Spinal cord (tissue), 10 donors: ENCODE data around the gene CDCA8. TPM values are rescaled to one million over a fixed set of nuclear protein-coding genes. Genes with fewer than 3 reads are reported as not detected.
"Not testable (repeated sequence)": the region's sequence is repeated elsewhere in the genome, so short reads cannot be mapped to it uniquely, and the experiment has no call there.

Source experiments
- DNase-seq, 6 donors: peaks; one replicate each; pipeline versions ENCODE4 v3.0.0 to v3.0.0-alpha.2; 2013 to 2015; ENCODE audit warnings: low spot score in 6 of 6, low read depth in 4 of 6
- H3K27ac ChIP-seq: one replicate; pipeline ENCODE4 v1.5.1; 2013; ENCODE audit warnings: low read depth, low read length, control low read depth
- H3K27me3 ChIP-seq: one replicate; pipeline ENCODE4 v1.6.1; 2013; ENCODE audit warnings: low read length; ENCODE audit not compliant: control insufficient read depth, insufficient read depth
- H3K36me3 ChIP-seq: one replicate; pipeline ENCODE4 v1.6.1; 2013; ENCODE audit warnings: low read length; ENCODE audit not compliant: control insufficient read depth, insufficient read depth
- H3K4me1 ChIP-seq: one replicate; pipeline ENCODE4 v1.6.1; 2013; ENCODE audit warnings: low read length; ENCODE audit not compliant: control insufficient read depth, insufficient read depth
- H3K4me3 ChIP-seq: one replicate; pipeline ENCODE4 v1.5.1; 2013; ENCODE audit warnings: low read depth, low read length, control low read depth
- H3K9me3 ChIP-seq: one replicate; pipeline ENCODE4 v1.6.1; 2013; ENCODE audit warnings: low read length; ENCODE audit not compliant: control insufficient read depth, insufficient read depth
- WGBS: methylation state at CpG from one replicate; pipeline ENCODE4 v1.1.5; 2013; ENCODE audit warnings: missing lambda C conversion rate; ENCODE audit not compliant: insufficient coverage; 5-methylcytosine and 5-hydroxymethylcytosine counted together
- polyA plus RNA-seq, 2 donors: library from polyadenylated mRNA; unstranded; fragments of 120-200 nt; gene quantifications; one replicate each; pipeline ENCODE4 v1.2.1, GENCODE V29; 2013; ENCODE audit not compliant: insufficient read length in 2 of 2
- total RNA-seq, 2 donors: library from RNA; depleted of rRNA in 1 of 2; stranded (reverse); fragments of 120-200 nt in 1 of 2; fragments of >200 nt in 1 of 2; gene quantifications; one replicate each; pipeline versions ENCODE4 v1.2.3 to v1.2.4, GENCODE V29; 2013 to 2014
- donor health status: healthy.

The CDCA8 gene
- total and polyA plus RNA-seq, 4 donors, result 2.2 to 8.1 (median 5.2) TPM

- H3K4me3 ChIP-seq, H3K9me3 ChIP-seq, H3K4me1 ChIP-seq, H3K27me3 ChIP-seq, DNase-seq, H3K27ac ChIP-seq: not testable (repeated sequence)
- WGBS, result 100% methylated on average over 5 of the region's 9 CpGs
- peaks cover 48% of the 10 kb centered on the region for H3K36me3 ChIP-seq
Measured at GRCh38 chr1:37684182-37684581, 8.1 kb upstream of the CDCA8 start.

DNA sequence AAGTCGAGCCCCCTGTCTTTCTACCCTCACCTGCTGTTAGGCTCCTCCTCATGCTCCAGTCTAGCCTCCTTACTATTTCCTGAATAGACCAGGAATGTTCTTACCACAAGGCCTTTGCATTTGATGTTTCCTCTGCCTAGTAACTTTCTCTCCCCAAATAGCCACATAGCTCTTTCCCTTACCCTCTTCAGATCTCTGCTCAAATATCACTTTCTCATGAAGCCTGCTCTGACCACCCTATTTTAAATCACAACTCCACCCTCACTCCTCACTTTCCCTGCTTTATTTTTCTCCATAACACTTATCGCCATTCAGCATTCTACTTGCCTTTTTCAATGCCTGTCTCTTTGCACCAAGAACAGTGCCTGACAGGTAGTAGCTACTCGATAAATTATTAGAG, 6.6 kb upstream of the CDCA8 start:
- DNase-seq, result no peak
- H3K4me3 ChIP-seq, result no peak overlapping the region
- 97% methylated on average over 2 of the region's 3 CpGs for WGBS
- H3K4me1 ChIP-seq, result peaks cover 11% of the 10 kb centered on the region
- no peaks in the 10 kb centered on the region for H3K27me3 ChIP-seq
- H3K9me3 ChIP-seq, result no peaks in the 10 kb centered on the region
- no peak overlapping the region for H3K27ac ChIP-seq
- H3K36me3 ChIP-seq, result peaks cover 48% of the 10 kb centered on the region

- not testable (repeated sequence) for H3K27me3 ChIP-seq, DNase-seq, H3K4me3 ChIP-seq, H3K27ac ChIP-seq, H3K9me3 ChIP-seq
- 95% methylated on average over 2 of the region's 2 CpGs for WGBS
- Histone ChIP-seq H3K4me1 (peaks cover 27% of the 10 kb centered on the region), H3K36me3 (peaks cover 46% of the 10 kb centered on the region)
Measured at GRCh38 chr1:37687764-37688163, 4.6 kb upstream of the CDCA8 start.

GRCh38 chr1:37688926-37689325, 3.4 kb upstream of the CDCA8 start:
- H3K4me1 ChIP-seq, result peaks cover 29% of the 10 kb centered on the region
- 80% methylated on average over 1 of the region's 4 CpGs for WGBS
- no peak for DNase-seq
- H3K9me3 ChIP-seq, result no peaks in the 10 kb centered on the region
- H3K36me3 ChIP-seq, result peaks cover 36% of the 10 kb centered on the region
- no peak overlapping the region for H3K4me3 ChIP-seq
- H3K27ac ChIP-seq, result no peak overlapping the region
- no peaks in the 10 kb centered on the region for H3K27me3 ChIP-seq

- Histone ChIP-seq H3K9me3 (no peaks in the 10 kb centered on the region), H3K27me3 (no peaks in the 10 kb centered on the region), H3K27ac (peak overlapping the region; percentile 61), H3K4me3 (peak overlapping the region; percentile 93), H3K36me3 (peaks cover 16% of the 10 kb centered on the region), H3K4me1 (peaks cover 29% of the 10 kb centered on the region)
- peak in 2 of 6 donors; percentile 25 to 27 for DNase-seq
- 4% methylated on average over 45 of the region's 45 CpGs for WGBS
Measured at GRCh38 chr1:37691497-37692077, 729 bp upstream of the CDCA8 start.

DNA sequence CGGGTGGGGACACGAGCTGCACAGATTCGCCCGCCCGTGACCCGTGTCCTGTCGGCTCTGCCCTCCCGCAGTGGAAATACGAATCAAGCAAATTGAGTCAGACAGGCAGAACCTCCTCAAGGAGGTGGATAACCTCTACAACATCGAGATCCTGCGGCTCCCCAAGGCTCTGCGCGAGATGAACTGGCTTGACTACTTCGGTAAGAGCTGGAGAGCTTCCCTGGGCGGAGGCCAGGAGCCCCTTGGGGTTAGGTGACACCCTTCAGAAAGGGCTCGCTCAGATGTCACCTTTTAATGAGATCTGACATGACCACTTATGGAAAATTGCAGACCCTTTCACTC, 489 bp downstream of the CDCA8 start:
- Histone ChIP-seq H3K36me3 (peaks cover 5% of the 10 kb centered on the region), H3K4me3 (peak overlapping the region; percentile 93), H3K4me1 (peaks cover 29% of the 10 kb centered on the region), H3K27me3 (no peaks in the 10 kb centered on the region), H3K27ac (no peak overlapping the region), H3K9me3 (no peaks in the 10 kb centered on the region)
- 2% methylated on average over 15 of the region's 16 CpGs for whole genome bisulfite sequencing
- no peak for DNase-seq

DNA sequence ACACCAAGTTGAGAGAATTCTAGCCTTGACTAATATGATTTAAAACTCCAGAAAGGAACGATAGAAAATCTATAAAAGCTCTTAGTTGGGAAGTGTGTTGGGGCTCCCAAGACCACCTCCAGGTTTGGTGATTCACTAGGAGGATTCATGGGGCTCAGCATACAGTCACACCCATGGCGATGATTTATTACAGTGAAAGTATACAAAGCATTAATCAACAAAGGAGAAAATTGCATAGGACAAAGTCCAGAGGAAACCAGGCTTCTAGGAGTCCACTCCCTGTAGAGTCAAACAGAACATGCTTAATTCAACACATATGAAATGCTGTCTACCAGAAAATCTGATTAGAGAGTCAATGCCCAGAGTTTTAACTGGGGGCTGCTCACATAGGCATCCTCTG, 4.8 kb downstream of the CDCA8 start:
- Histone ChIP-seq H3K9me3 (no peaks in the 10 kb centered on the region), H3K4me1 (peaks cover 5% of the 10 kb centered on the region), H3K4me3 (no peak overlapping the region), H3K27ac (no peak overlapping the region), H3K36me3 (peaks cover 3% of the 10 kb centered on the region), H3K27me3 (no peaks in the 10 kb centered on the region)
- WGBS, result no CpG with 5 or more reads among the region's 2 CpGs
- DNase-seq, result no peak

DNA sequence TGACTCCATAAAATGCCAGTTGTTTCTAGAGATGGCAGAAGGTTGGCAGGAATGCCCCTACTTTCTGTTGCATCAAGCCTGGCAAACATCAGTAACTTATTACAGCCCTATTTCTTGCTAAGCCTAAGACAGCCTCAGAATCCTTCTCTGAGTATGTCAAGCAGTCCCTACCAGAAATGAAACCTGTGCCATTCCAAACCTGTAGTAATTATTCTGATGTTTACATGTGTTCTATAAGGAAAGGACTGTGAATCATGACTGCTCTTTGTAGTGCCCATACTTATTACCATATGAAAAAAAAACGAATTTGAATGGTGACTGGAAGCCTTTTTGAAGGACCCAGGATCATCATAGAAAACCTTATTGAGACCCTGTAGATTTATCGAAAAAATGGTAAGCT, 5.4 kb downstream of the CDCA8 start:
- H3K4me3 ChIP-seq, result no peak overlapping the region
- H3K36me3 ChIP-seq, result peaks cover 6% of the 10 kb centered on the region
- H3K4me1 ChIP-seq, result peaks cover 3% of the 10 kb centered on the region
- H3K27me3 ChIP-seq, result no peaks in the 10 kb centered on the region
- no peak for DNase-seq
- WGBS, result 100% methylated on average over 1 of the region's 2 CpGs
- no peaks in the 10 kb centered on the region for H3K9me3 ChIP-seq
- no peak overlapping the region for H3K27ac ChIP-seq

DNA sequence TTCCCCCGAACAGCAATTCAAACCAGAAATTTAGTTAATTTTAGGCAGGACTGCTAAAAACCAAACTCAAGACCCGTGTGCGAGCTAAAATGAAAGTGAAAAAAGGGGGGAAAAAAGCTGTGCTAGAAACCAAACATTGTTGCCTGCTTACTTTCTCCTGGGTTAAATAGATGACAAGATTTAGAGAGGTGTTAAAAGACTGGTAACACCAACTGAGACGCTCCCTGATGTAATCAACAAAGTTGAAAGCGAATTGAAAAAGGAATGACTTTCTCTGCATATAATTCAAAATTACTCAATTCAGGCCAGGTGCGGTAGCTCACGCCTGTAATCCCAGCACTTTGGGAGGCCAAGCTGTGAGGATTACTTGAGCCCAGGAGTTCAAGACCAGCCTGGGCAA, 6.8 kb downstream of the CDCA8 start:
- no peak for DNase-seq
- 100% methylated on average over 2 of the region's 7 CpGs for whole genome bisulfite sequencing
- Histone ChIP-seq H3K4me1 (no peaks in the 10 kb centered on the region), H3K4me3 (no peak overlapping the region), H3K27ac (no peak overlapping the region), H3K36me3 (peaks cover 10% of the 10 kb centered on the region), H3K9me3 (no peaks in the 10 kb centered on the region), H3K27me3 (no peaks in the 10 kb centered on the region)

- Histone ChIP-seq H3K4me1 (no peaks in the 10 kb centered on the region), H3K27me3 (no peaks in the 10 kb centered on the region), H3K9me3 (no peaks in the 10 kb centered on the region), H3K27ac (no peak overlapping the region), H3K36me3 (peaks cover 16% of the 10 kb centered on the region), H3K4me3 (no peak overlapping the region)
- DNase-seq, result no peak
- 85% methylated on average over 1 of the region's 2 CpGs for WGBS
Measured at GRCh38 chr1:37701051-37701450, 8.7 kb downstream of the CDCA8 start.
